Smooth muscle cell (in vitro differentiated cells): Measurements from ENCODE around the gene BAZ1A. TPM values are rescaled to one million over a fixed set of nuclear protein-coding genes. Genes with fewer than 3 reads are reported as not detected.

Experiments used
- DNase-seq: peaks from one replicate; lab custom pipeline; 2025; ENCODE audit not compliant: unreplicated experiment; lab: John Stamatoyannopoulos, UW
- H2AFZ ChIP-seq: fragments of 200-600 bp; sonication (generic); 2 replicates; pipeline ENCODE4 v1.6.0; 2016; ENCODE audit warnings: antibody characterized with exemption, low read depth, mild to moderate bottlenecking
- H3F3A ChIP-seq: fragments of 200-600 bp; sonication (generic); 2 replicates; pipeline ENCODE4 v1.6.0; 2017; ENCODE audit warnings: antibody characterized with exemption, low read depth
- H3K27ac ChIP-seq: fragments of 200-600 bp; sonication (generic); 2 replicates; pipeline ENCODE4 v1.5.1; 2016; ENCODE audit warnings: low read depth, mild to moderate bottlenecking
- H3K27me3 ChIP-seq: fragments of 200-600 bp; sonication (generic); 2 replicates; pipeline ENCODE4 v1.6.1; 2016; ENCODE audit warnings: low read depth, mild to moderate bottlenecking
- H3K36me3 ChIP-seq: fragments of 200-600 bp; sonication (generic); 2 replicates; pipeline ENCODE4 v1.5.1; 2016; ENCODE audit warnings: low read depth
- H3K4me1 ChIP-seq: fragments of 200-600 bp; sonication (generic); 2 replicates; pipeline ENCODE4 v1.5.1; 2016; ENCODE audit warnings: low read depth
- H3K4me2 ChIP-seq: fragments of 200-600 bp; sonication (generic); 2 replicates; pipeline ENCODE4 v1.6.0; 2016; ENCODE audit warnings: mild to moderate bottlenecking
- H3K4me3 ChIP-seq: fragments of 200-600 bp; sonication (generic); 2 replicates; pipeline ENCODE4 v1.5.1; 2016; ENCODE audit warnings: mild to moderate bottlenecking
- H3K79me2 ChIP-seq: fragments of 200-600 bp; sonication (generic); 2 replicates; pipeline ENCODE4 v1.6.0; 2016; ENCODE audit warnings: low read depth, mild to moderate bottlenecking
- H3K9ac ChIP-seq: fragments of 200-600 bp; sonication (generic); 2 replicates; pipeline ENCODE4 v1.6.0; 2016; ENCODE audit warnings: low read depth
- H3K9me3 ChIP-seq: fragments of 200-600 bp; sonication (generic); replicated peaks from 2 replicates; pipeline ENCODE4 v1.5.1; 2016; ENCODE audit warnings: low read depth
- H4K20me1 ChIP-seq: fragments of 200-600 bp; sonication (generic); 2 replicates; pipeline ENCODE4 v1.6.0; 2016; ENCODE audit warnings: low read depth
- WGBS: methylation state at CpG from one replicate; pipeline ENCODE4 v1.1.7; 2016; ENCODE audit warnings: low lambda C conversion rate; 5-methylcytosine and 5-hydroxymethylcytosine counted together
- polyA plus RNA-seq: library from polyadenylated mRNA; unstranded; fragments of >200 nt; fragmentation: Nextera tagmentation; extraction: Ambion mirVana; gene quantifications from 2 replicates; pipeline ENCODE4 v1.2.1, GENCODE V29; 2016
- total RNA-seq: library from RNA; depleted of rRNA; stranded (reverse); fragments of >200 nt; gene quantifications from 2 replicates; pipeline ENCODE4 v1.2.3, GENCODE V29; 2014
- TF ChIP-seq, protein P1 (sequence below): fragments of 200-600 bp; sonication (generic); IDR thresholded peaks from 2 replicates; pipeline ENCODE4 v1.5.1; 2017; ENCODE audit warnings: borderline replicate concordance, mild to moderate bottlenecking, antibody characterized with exemption; ENCODE audit not compliant: insufficient read depth, poor library complexity, severe bottlenecking

The BAZ1A gene
- total and polyA plus RNA-seq, 2 experiments from 2014 or later = 12.4 to 21.7 TPM

DNA sequence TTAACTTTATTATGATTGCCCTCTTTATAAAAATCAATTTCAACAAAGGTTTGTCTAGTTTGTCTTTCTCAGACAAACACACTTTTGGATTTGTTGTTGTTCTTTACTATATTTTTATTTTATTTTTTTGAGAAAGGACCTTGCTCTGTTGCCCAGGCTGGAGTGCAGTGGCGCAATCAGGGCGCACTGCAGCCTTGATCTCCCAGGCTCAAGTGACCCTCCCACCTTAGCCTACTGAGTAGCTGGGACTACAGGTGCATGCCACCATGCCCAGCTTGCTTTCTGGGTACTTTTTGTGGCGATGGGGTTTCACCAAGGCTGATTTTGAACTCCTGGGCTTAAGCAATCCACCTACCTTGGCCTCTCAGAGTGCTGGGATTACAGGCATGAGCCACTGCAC is 96.4 kb downstream of the BAZ1A start:
- 96% methylated on average over 3 of the region's 3 CpGs for WGBS

DNA sequence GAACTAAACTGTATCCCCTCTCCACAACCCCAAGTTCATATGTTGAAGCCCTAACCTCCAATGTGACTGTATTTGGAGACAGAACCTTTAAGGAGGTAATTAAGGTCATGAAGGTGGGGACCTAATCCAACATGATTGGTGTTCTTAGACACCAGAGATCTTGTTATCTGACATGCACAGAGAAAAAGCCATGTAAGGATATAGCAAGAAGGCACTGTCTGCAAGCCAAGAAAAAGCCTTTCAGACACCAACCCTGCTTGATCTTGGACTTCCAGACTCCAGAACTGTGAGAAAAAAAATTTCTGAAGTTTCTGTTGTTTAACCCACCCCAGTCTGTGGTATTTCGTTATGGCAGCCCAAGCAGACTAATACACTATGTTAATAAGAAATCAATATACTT is 98.5 kb downstream of the BAZ1A start:
- no peaks in the 10 kb centered on the region for H3F3A ChIP-seq
- 91% methylated on average over 1 of the region's 1 CpG for WGBS
- no peak for DNase-seq

More for the DNA sequence above, 96.4 kb downstream of the BAZ1A start:
- H3K4me1 ChIP-seq = no peaks in the 10 kb centered on the region
- no peaks in the 10 kb centered on the region for H3K27me3 ChIP-seq
- H2AFZ ChIP-seq = no peak overlapping the region
- no peak overlapping the region for H3K4me2 ChIP-seq
- H3K9ac ChIP-seq = no peak overlapping the region
- no peaks in the 10 kb centered on the region for H3K9me3 ChIP-seq
- DNase-seq = no peak
- H3K79me2 ChIP-seq = no peaks in the 10 kb centered on the region
- H3K36me3 ChIP-seq = peaks cover 26% of the 10 kb centered on the region
- no peak overlapping the region for H3K4me3 ChIP-seq
- no peaks in the 10 kb centered on the region for H4K20me1 ChIP-seq
- H3K27ac ChIP-seq = no peak overlapping the region
- TF ChIP-seq, protein P1, sequence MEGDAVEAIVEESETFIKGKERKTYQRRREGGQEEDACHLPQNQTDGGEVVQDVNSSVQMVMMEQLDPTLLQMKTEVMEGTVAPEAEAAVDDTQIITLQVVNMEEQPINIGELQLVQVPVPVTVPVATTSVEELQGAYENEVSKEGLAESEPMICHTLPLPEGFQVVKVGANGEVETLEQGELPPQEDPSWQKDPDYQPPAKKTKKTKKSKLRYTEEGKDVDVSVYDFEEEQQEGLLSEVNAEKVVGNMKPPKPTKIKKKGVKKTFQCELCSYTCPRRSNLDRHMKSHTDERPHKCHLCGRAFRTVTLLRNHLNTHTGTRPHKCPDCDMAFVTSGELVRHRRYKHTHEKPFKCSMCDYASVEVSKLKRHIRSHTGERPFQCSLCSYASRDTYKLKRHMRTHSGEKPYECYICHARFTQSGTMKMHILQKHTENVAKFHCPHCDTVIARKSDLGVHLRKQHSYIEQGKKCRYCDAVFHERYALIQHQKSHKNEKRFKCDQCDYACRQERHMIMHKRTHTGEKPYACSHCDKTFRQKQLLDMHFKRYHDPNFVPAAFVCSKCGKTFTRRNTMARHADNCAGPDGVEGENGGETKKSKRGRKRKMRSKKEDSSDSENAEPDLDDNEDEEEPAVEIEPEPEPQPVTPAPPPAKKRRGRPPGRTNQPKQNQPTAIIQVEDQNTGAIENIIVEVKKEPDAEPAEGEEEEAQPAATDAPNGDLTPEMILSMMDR = no peak
- no peaks in the 10 kb centered on the region for H3F3A ChIP-seq

DNA sequence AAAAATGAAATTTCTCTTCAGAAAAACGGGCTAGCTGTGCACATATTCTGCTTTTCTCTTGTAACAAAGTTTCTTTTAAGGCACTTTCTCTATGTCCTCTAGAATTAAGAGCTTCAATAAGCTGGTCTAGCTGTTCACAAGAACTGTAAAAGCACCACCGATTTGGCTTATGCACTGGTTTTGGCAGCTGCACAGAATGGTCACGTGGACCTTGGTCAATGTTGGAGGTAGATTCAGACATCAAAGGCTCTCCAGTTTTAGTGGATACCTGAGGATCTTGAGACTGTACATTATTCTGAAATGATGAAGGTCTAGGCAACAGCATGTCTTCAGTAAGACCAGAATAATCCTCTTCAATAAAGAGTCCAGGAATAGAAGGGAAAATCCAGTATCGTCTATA is 99.2 kb downstream of the BAZ1A start:
- Histone ChIP-seq H4K20me1 (no peaks in the 10 kb centered on the region), H3K9me3 (no peaks in the 10 kb centered on the region), H3F3A (no peaks in the 10 kb centered on the region), H3K9ac (no peak overlapping the region), H3K27ac (no peak overlapping the region), H3K4me3 (no peak overlapping the region), H3K79me2 (no peaks in the 10 kb centered on the region), H3K36me3 (peaks cover 18% of the 10 kb centered on the region), H3K4me2 (no peak overlapping the region), H2AFZ (no peak overlapping the region), H3K27me3 (no peaks in the 10 kb centered on the region), H3K4me1 (no peaks in the 10 kb centered on the region)
- TF ChIP-seq, protein P1 = no peak
- 98% methylated on average over 4 of the region's 4 CpGs for WGBS
- DNase-seq = no peak

More for the DNA sequence above, 98.5 kb downstream of the BAZ1A start:
- no peaks in the 10 kb centered on the region for H3K9me3 ChIP-seq
- no peaks in the 10 kb centered on the region for H3K79me2 ChIP-seq
- H3K9ac ChIP-seq = no peak overlapping the region
- H3K4me2 ChIP-seq = no peak overlapping the region
- H2AFZ ChIP-seq = no peak overlapping the region
- H3K27me3 ChIP-seq = no peaks in the 10 kb centered on the region
- H3K4me1 ChIP-seq = no peaks in the 10 kb centered on the region
- H3K36me3 ChIP-seq = peaks cover 15% of the 10 kb centered on the region
- TF ChIP-seq, protein P1 = no peak
- H4K20me1 ChIP-seq = no peaks in the 10 kb centered on the region
- no peak overlapping the region for H3K4me3 ChIP-seq
- no peak overlapping the region for H3K27ac ChIP-seq

DNA sequence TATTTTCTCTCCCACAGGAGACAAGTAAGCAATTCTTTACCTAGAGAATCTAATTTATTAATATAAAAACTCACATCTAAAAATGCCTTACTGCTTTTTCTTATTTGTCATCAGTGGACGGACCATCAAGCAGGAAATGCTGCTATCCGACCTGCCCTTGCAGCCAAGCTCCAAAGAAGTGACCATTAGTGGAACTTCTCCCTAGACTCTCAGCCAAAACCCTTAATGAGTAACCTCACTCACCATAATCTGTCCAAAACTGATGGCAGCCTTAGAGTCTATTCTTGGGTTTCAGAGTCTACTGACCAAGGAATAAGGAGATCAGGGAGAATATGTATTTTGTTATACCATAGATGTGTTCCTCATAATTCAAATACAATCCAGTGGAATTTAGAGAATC is 99.8 kb downstream of the BAZ1A start:
- H3F3A ChIP-seq = no peaks in the 10 kb centered on the region

More for the DNA sequence above, 99.8 kb downstream of the BAZ1A start:
- Histone ChIP-seq H3K79me2 (no peaks in the 10 kb centered on the region), H3K4me1 (no peaks in the 10 kb centered on the region), H3K27me3 (no peaks in the 10 kb centered on the region), H3K4me2 (no peak overlapping the region), H3K9me3 (no peaks in the 10 kb centered on the region), H3K36me3 (peaks cover 24% of the 10 kb centered on the region), H3K9ac (no peak overlapping the region), H3K27ac (no peak overlapping the region), H4K20me1 (no peaks in the 10 kb centered on the region), H3K4me3 (no peak overlapping the region), H2AFZ (no peak overlapping the region)
- TF ChIP-seq, protein P1 = no peak
- DNase-seq = no peak
- 96% methylated on average over 2 of the region's 2 CpGs for WGBS
